Chondrocyte (in vitro differentiated cells): ENCODE data around the gene RAI1. TPM values are rescaled to one million over a fixed set of nuclear protein-coding genes. Genes with fewer than 3 reads are reported as not detected.

Source experiments
- DNase-seq: peaks from one replicate; pipeline ENCODE4 v3.0.0; 2021; ENCODE audit warnings: mixed read lengths, low spot score
- H3K27ac Mint-ChIP-seq: one replicate; pipeline ENCODE4 v1.8.0; 2021; ENCODE audit warnings: mild to moderate bottlenecking, moderate library complexity, mixed read lengths; ENCODE audit not compliant: unreplicated experiment
- H3K27me3 Mint-ChIP-seq: 2 replicates; pipeline ENCODE4 v1.8.0; 2021; ENCODE audit warnings: low read depth, mixed read lengths
- H3K36me3 Mint-ChIP-seq: 2 replicates; pipeline ENCODE4 v1.8.0; 2021; ENCODE audit warnings: low read depth, mixed read lengths
- H3K4me1 Mint-ChIP-seq: 2 replicates; pipeline ENCODE4 v1.8.0; 2021; ENCODE audit warnings: low read depth, mild to moderate bottlenecking, mixed read lengths
- H3K4me3 Mint-ChIP-seq: one replicate; pipeline ENCODE4 v1.8.0; 2021; ENCODE audit warnings: mild to moderate bottlenecking, moderate library complexity, mixed read lengths; ENCODE audit not compliant: unreplicated experiment
- H3K9me3 Mint-ChIP-seq: 2 replicates; pipeline ENCODE4 v1.8.0; 2021; ENCODE audit warnings: low read depth, mixed read lengths
- total RNA-seq: library from RNA; stranded (reverse); gene quantifications from 3 replicates; pipeline ENCODE4 v1.2.1, GENCODE V29; 2021
- TF ChIP-seq, protein P1 (sequence below): fragments of 200-600 bp; sonication (generic); IDR thresholded peaks from 2 replicates; pipeline ENCODE4 v1.5.0; 2021; ENCODE audit warnings: antibody characterized with exemption, mild to moderate bottlenecking, moderate library complexity

Gene RAI1
- total RNA-seq, 1 donor from 2014 or later, result 28.7 TPM

DNA sequence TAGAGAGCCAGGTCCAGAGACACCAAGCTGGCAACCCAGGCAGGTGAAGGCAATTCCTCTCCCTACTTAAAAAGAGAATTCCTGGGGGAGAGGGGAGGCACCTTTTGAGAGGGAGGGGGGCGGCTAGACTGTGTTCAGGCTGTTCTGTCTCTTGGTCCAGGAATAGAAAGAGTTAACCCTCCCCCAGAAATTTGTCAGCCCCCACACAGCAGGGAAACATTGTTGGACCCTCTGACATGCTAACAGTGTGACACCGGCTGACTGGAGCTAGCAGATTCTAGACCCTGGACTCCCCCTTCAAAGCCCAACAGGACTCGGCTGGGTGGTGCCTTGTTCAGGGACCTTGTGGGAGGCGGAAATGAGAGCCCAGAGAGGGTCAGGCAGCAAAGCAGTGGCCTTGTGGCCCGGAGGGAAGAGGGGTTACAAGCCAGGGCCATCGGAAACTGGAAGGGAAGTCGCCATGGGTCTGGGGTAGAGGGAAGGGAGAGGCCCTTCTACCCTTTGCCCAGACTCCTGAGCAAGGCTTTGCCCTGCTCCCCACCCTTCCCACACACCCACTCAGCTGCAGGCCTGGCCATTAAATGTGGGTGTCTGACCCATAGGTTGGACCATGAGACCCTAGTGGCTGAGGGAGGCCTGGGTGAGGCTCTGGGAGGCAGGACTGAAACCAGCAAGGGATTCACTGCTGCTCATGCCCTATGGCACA lies 44.6 kb downstream of the RAI1 start:
- H3K4me3 Mint-ChIP-seq, result peak overlapping the region; percentile 70
- no peaks in the 10 kb centered on the region for H3K27me3 Mint-ChIP-seq
- peaks cover 35% of the 10 kb centered on the region for H3K4me1 Mint-ChIP-seq
- DNase-seq, result no peak
- H3K27ac Mint-ChIP-seq, result peak overlapping the region; percentile 29
- peaks cover 2% of the 10 kb centered on the region for H3K36me3 Mint-ChIP-seq
- TF ChIP-seq, protein P1, sequence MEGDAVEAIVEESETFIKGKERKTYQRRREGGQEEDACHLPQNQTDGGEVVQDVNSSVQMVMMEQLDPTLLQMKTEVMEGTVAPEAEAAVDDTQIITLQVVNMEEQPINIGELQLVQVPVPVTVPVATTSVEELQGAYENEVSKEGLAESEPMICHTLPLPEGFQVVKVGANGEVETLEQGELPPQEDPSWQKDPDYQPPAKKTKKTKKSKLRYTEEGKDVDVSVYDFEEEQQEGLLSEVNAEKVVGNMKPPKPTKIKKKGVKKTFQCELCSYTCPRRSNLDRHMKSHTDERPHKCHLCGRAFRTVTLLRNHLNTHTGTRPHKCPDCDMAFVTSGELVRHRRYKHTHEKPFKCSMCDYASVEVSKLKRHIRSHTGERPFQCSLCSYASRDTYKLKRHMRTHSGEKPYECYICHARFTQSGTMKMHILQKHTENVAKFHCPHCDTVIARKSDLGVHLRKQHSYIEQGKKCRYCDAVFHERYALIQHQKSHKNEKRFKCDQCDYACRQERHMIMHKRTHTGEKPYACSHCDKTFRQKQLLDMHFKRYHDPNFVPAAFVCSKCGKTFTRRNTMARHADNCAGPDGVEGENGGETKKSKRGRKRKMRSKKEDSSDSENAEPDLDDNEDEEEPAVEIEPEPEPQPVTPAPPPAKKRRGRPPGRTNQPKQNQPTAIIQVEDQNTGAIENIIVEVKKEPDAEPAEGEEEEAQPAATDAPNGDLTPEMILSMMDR, result no peak
- no peaks in the 10 kb centered on the region for H3K9me3 Mint-ChIP-seq

DNA sequence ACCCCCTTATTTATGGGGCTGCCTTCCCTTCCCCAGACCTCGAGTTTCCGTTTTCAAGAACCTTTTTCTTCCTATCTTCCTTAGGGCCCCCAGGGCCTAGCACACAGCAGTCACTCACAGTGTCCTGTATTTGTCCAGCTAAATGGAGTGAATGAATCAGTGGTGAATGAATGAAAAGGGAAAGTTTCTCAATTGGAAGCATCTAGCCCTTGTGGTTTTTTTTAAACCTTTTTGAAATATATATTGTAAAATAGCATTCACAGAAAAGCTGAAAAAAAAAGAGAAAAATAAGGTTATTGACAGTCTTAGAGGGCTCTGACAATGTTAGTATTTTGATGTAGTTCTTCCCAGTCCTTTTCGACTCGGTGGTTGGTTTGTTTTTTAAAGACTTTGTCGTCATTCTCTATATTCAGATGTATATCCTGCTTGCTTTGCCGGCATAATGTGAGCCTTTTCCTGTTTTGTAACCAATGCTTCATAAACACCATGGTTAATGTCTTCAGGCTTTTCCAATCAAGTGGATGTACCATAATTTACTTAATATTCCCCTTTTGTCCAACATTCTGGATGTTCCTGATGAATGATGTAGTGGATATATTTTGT lies 45.3 kb downstream of the RAI1 start:
- no peak overlapping the region for H3K4me3 Mint-ChIP-seq
- H3K27ac Mint-ChIP-seq, result no peak overlapping the region
- TF ChIP-seq, protein P1, result no peak
- no peaks in the 10 kb centered on the region for H3K27me3 Mint-ChIP-seq
- peaks cover 2% of the 10 kb centered on the region for H3K36me3 Mint-ChIP-seq
- peaks cover 35% of the 10 kb centered on the region for H3K4me1 Mint-ChIP-seq
- no peaks in the 10 kb centered on the region for H3K9me3 Mint-ChIP-seq
- DNase-seq, result no peak

GRCh38 chr17:17727111-17727659 lies 45.9 kb downstream of the RAI1 start:
- no peak overlapping the region for H3K4me3 Mint-ChIP-seq
- no peaks in the 10 kb centered on the region for H3K27me3 Mint-ChIP-seq

DNA sequence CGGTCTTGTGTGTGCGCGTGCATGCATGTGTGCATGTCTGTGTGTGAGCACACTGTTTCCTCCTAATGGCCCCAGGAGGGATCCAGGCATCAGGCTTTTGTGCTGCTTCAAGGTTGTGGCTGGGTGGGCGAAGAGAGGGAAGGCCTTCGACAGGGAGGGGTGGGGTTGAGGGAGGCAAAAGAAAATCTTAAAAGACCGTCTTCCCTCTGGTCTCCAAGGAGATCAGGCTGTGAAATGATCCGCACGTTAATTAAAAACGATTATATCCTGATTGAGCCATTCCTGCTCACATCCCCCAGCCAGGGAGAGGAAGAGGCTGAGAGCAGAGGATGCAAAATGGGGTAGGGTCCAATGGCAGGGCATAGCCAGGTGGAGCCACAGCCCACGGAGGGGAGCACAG lies 46.9 kb downstream of the RAI1 start:
- Mint-ChIP-seq H3K27me3 (no peaks in the 10 kb centered on the region), H3K4me3 (no peak overlapping the region), H3K36me3 (no peaks in the 10 kb centered on the region), H3K9me3 (no peaks in the 10 kb centered on the region), H3K4me1 (peaks cover 27% of the 10 kb centered on the region), H3K27ac (no peak overlapping the region)
- TF ChIP-seq, protein P1, result no peak
- DNase-seq, result no peak

More at GRCh38 chr17:17727111-17727659, 45.9 kb downstream of the RAI1 start:
- Mint-ChIP-seq H3K36me3 (peaks cover 2% of the 10 kb centered on the region), H3K27ac (no peak overlapping the region), H3K4me1 (peaks cover 31% of the 10 kb centered on the region), H3K9me3 (no peaks in the 10 kb centered on the region)
- DNase-seq, result no peak
- TF ChIP-seq, protein P1, result no peak

GRCh38 chr17:17728550-17729251 lies 47.4 kb downstream of the RAI1 start:
- peaks cover 30% of the 10 kb centered on the region for H3K4me1 Mint-ChIP-seq
- no peaks in the 10 kb centered on the region for H3K27me3 Mint-ChIP-seq

More at GRCh38 chr17:17728550-17729251, 47.4 kb downstream of the RAI1 start:
- Mint-ChIP-seq H3K4me3 (no peak overlapping the region), H3K27ac (no peak overlapping the region), H3K36me3 (no peaks in the 10 kb centered on the region), H3K9me3 (no peaks in the 10 kb centered on the region)
- no peak for DNase-seq
- TF ChIP-seq, protein P1, result no peak
